Measurements from ENCODE around the gene TOR1B. TPM values are rescaled to one million over a fixed set of nuclear protein-coding genes. Genes with fewer than 3 reads are reported as not detected.
A peak's percentile ranks its signal among the peaks of the same experiment; 100 is the strongest.
"Not testable (repeated sequence)": the region's sequence is repeated elsewhere in the genome, so short reads cannot be mapped to it uniquely, and the experiment has no call there.

TOR1B gene
- polyA plus RNA-seq, 1 donor = 15.0 TPM

GRCh38 chr9:129776566-129776937, 26.4 kb upstream of the TOR1B start:
- no peak for DNase-seq (ENCODE audit: low read depth)

DNA sequence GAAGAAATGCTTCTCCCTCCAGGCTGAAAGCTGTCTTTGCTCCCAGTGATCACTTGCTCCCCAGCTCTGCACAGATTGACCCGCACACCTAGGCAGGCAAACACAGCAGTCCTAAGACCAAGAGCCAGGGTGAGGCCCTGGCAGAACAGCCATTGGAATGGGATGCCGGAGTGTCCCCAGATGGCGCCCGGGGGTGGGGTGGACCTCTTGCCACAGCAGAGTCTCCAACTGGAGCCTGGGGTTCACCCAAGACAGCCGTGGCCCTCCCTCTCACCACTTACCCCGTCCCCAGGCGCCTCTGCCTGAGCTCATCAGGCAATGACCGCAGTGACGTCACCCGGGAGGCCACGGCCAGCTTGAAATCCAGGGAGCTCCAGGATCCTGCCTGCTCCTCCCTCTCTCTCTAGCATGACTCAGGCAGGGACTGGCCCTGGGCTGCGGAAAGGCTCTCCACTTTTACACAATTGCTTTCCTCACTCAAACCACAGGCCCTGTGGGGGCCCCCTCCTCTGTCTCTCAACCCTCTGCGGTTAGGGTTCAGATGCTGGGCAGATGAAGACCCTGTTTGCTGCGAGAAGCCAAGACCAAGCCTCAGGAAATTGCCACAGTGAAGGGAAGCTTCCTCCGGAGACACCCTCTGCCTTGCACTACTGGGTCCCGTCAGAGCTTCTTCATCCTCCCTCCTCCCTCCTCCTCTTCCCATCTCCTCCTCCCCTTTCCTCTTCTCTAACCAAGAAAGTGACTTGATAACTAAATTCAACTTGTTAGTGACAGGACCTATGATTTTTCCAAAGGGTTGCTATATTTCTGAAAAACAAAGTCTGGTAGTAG, 25.8 kb upstream of the TOR1B start:
- peak; percentile 84 for DNase-seq (ENCODE audit: low read depth)

- no peak for DNase-seq (ENCODE audit: low read depth)
Measured at GRCh38 chr9:129777769-129778130, 25.2 kb upstream of the TOR1B start.

DNA sequence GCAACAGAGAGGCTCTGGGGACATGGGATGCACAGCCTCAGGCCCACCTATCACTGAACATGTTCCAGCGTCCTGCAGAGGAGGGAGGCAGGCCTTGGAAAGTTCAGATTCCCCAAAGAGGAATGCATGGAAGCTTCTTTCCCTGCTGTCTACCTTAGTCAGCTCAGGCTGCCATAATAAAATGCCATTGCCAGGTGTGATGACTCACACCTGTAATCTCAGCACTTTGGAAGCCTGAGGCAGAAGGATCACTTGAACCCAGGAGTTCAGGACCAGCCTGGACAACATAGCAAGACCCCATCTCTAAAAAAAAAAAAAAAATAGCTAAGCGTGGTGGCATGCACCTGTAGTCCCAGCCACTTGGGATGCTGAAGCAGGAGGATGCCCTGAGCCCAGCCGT, 24.5 kb upstream of the TOR1B start:
- DNase-seq (ENCODE audit: low read depth) = no peak

DNA sequence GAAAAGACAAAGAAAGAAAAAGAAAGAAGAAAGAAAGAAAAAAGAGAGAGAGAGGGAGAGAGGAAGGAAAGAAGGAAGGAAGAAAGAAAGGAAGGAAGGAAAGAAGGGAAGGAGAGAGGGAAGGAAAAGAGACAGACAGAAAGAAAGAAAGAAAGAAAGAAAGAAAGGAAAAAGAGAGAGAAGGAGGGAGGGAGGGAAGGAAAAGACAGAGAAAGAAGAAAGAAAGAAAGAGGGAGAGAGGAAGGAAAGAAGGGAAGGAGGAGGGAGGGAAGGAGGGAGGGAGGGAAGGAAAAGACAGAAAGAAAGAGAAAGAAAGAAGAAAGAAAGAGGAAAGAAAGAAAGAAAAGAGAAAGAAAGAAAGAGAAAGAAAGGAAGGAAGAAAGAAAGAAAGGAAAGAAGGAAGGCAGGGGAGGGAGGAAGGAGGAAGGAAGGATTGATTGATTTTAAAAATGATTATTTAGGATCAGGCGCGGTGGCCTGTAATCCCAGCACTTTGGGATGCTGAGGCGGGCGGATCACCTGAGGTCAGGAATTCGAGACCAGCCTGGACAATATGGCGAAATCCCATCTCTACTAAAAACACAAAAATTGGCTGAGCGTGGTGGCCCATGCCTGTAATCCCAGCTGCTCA, 23.3 kb upstream of the TOR1B start:
- no peak for DNase-seq (ENCODE audit: low read depth)

GRCh38 chr9:129781131-129781530, 21.9 kb upstream of the TOR1B start:
- DNase-seq (ENCODE audit: low read depth) = no peak

DNA sequence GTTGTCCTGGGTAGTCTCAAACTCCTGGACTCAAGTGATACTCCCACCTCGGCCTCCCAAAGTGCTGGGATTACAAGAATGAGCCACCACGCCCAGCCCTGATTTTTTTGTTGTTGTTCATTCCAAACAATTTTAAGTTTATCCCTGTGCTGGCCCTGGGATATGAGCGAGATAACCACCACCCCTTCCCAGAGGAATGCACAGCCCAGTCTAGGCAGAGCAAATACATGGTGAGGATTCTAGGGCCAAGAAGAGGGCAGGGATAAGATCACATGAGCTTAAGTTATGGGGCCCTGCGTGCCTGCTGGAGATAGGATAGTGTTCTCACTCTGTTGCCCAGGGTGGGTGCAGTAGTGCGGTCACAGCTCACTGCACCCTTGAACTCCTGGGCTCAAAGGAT, 21.0 kb upstream of the TOR1B start:
- no peak for DNase-seq (ENCODE audit: low read depth)

GRCh38 chr9:129783516-129784361, 19.2 kb upstream of the TOR1B start:
- no peak for DNase-seq (ENCODE audit: low read depth)

DNA sequence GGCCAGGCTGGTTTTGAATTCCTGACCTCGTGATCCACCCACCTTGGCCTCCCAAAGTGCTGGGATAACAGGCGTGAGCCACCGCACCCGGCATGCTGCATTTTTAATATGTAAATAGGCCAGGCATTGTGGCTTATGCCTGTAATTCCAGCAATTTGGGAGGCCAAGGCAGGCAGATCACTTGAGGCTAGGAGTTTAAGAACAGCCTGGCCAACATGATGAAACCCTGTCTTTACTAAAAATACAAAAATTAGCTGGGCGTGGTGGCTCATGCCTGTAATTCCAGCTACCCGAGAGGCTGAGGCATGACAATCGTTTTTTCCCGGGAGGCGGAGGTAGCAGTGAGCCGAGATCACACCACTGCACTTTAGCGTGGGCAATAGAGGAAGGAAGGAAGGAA, 18.0 kb upstream of the TOR1B start:
- not testable (repeated sequence) for DNase-seq (ENCODE audit: low read depth)

DNA sequence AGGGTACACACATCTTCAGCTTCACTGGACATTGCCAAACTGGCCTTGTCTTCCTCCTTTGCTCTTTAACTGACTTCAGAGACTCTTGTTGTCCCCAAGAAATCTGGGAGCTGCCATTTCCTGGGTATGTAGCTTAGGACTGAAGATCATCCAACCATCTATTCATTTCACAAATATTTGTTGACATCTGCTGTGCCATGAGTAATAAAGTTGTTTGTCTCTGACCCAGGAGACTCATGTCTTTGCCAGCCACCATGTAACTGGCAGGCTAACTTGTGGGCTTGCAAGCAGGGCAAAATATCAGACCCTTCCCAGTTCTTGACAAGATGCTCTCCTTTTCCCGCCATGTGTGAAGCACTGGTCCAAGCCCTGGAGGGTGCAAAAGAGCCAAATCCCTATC, 17.1 kb upstream of the TOR1B start:
- DNase-seq (ENCODE audit: low read depth) = no peak

DNA sequence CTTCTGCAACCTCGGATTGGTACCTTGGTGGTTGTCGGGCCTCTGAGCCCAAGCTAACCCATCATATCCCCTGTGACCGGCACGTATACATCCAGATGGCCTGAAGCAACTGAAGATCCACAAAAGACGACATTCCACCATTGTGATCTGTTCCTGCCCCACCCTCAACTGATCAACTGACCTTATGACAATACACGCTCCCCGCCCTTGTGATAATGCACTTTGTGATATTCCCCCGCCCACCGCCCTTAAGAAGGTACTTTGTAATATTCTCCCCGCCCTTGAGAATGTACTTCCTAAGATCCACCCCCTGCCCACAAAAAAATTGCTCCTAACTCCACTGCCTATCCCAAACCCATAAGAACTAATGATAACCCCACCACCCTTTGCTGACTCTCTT, 16.5 kb upstream of the TOR1B start:
- DNase-seq (ENCODE audit: low read depth) = no peak

- no peak for DNase-seq (ENCODE audit: low read depth)
Measured at GRCh38 chr9:129794549-129794948, 8.4 kb upstream of the TOR1B start.

GRCh38 chr9:129796029-129796428, 7.0 kb upstream of the TOR1B start:
- DNase-seq (ENCODE audit: low read depth) = not testable (repeated sequence)

- DNase-seq (ENCODE audit: low read depth) = no peak
Measured at GRCh38 chr9:129798973-129799372, 4.0 kb upstream of the TOR1B start.

DNA sequence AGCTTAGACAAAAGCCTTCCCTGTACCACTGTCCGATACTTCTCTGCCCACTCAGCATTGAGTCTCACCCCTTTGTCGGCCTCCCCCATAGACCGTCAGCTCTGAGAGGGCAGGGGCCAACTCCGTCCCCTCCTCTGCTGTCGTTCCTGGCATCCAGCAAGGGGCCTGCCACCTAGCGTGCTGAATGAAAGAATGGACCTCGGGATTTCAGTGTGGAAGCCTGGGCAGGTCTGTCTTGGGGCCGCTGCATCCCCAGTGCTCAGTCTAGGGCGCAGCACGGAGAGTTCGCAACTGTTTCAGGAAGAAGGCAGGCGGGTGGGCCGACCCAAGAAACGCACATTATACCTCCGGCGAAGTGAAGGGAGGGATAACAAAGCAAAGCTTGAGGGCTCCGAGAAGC, 1.5 kb upstream of the TOR1B start:
- no peak for DNase-seq (ENCODE audit: low read depth)

- no peak for DNase-seq (ENCODE audit: low read depth)
Measured at GRCh38 chr9:129803676-129804060, 684 bp downstream of the TOR1B start.

DNA sequence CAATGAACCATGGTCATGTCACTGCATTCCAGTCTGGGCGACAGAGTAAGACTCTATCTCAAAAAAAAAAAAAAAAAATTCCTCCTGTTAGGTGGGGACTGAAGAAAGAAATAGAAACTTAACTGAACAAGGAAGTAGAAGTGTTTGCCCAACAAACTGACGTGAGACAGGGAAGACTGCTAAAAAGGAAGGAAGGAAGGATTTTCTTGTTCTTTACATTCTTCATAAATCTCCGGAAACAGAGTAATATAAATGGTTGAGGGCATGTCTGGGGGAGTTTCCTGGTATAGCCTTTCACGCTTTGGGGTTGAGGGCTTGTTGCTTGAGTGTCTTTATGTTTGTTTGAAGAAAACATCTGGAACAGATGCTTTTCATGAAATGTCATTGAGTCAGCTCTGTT, 3.1 kb downstream of the TOR1B start:
- DNase-seq (ENCODE audit: low read depth) = no peak

DNA sequence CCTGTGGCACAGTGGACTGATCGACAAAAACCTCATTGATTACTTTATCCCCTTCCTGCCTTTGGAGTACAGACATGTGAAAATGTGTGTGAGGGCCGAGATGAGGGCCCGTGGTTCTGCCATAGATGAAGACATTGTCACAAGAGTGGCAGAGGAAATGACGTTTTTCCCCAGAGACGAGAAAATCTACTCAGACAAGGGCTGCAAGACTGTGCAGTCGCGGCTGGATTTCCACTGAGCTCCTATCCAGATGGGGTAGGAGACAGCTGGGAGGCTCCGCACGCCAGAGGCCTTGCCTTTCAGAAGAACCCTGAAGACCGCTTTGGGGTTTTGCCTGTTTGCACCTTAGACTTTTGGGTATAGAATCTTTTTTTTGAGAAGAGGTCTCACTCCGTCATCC, 6.4 kb downstream of the TOR1B start:
- no peak for DNase-seq (ENCODE audit: low read depth)

GRCh38 chr9:129810116-129810515, 7.1 kb downstream of the TOR1B start:
- no peak for DNase-seq (ENCODE audit: low read depth)

GRCh38 chr9:129810788-129811187, 7.8 kb downstream of the TOR1B start:
- DNase-seq (ENCODE audit: low read depth) = no peak

- DNase-seq (ENCODE audit: low read depth) = no peak
Measured at GRCh38 chr9:129811967-129812363, 9.0 kb downstream of the TOR1B start.

DNA sequence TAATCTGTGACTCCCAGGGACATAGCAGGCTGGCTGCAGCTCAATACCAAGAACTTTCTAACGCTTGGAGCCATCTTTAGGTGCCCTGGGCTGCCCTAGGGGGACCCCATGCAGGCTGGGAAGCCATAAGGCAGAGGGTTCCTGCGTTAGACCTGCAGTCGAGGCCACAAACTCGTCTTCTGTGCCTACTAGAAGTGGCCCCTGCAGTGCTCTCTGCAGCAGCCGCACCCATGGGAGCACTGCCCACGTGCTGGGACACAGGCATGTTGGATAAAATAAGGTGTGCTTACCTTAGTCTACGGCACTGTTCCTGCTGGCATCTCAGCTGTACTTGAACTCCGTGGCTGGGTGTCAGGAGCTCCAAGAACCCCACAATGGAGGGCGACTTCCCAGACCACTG, 9.4 kb downstream of the TOR1B start:
- no peak for DNase-seq (ENCODE audit: low read depth)

- no peak for DNase-seq (ENCODE audit: low read depth)
Measured at GRCh38 chr9:129813661-129814060, 10.7 kb downstream of the TOR1B start.

Data from forelimb muscle (tissue), 1 donor.